ENCODE data around the gene RGL3.
"Not testable (repeated sequence)": the region's sequence is repeated elsewhere in the genome, so short reads cannot be mapped to it uniquely, and the experiment has no call there.

The RGL3 gene

GRCh38 chr19:11418549-11419506 lies at the start of gene RGL3:
Gene RGL3, minus strand, starts transcription at chr19:11419314. Its CDS starts 36 bp downstream, at chr19:11419278.
- peak; percentile 92 for DNase-seq

- not testable (repeated sequence) for DNase-seq
Observed at GRCh38 chr19:11468266-11468845, 49.2 kb upstream of the RGL3 start.

DNA sequence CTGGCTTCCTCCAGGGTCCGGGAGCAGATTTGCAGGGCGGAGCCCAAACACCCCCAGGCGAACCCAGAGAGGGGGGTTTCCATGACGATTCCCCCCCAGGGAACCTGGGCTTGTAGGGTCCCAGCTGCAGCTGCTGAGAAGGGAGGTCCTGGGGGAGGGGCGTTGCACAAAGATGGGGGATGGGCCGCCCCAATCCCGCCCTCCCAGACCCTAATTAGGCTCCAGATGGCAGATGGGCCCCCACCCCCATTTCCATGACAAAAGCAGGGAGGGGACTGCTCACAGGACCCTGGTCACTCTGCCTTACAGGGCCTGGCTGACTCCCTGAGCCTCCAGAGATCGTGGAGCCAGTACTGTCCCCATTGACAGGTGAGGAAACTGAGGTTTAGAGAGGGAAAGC lies 46.5 kb upstream of the RGL3 start:
- DNase-seq = no peak

GRCh38 chr19:11464333-11465265 lies 45.5 kb upstream of the RGL3 start:
- no peak for DNase-seq

DNA sequence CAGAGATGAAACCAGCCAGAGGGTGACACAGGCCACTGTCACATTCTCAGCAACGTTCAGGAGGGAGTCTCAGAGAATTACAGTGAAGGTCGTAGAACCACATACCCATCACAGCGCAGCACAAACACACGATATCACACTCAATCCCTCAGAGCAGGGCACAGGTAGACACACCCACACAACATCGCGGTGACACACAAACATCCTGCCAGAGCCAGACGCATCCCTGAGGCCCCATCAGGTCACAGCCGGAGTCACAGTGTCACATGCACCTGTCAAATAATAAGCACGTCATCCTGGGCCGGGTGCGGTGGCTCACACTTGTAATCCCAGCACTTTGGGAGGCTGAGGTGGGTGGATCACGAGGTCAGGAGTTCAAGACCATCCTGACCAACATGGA lies 44.3 kb upstream of the RGL3 start:
- no peak for DNase-seq

DNA sequence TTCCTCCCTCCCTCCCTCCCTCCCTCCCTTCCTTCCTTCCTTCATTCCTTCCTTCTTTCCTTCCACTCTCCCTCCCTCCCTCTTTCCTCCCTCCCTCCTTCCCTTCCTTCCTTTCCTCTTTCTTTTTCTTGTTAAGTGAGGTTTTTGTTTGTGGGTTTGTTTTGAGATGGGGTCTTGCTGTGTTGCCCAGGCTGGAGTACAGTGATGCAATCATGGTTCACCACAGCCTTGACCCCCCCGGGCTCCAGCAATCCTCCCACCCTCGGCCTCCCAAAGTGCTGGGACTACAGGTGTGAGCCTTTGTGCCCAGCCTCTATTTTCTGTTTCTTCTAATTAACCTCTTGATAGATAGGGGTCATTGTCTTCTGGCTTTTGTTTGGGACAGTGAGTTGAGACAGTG lies 42.3 kb upstream of the RGL3 start:
- DNase-seq = no peak

GRCh38 chr19:11460207-11460606 lies 41.1 kb upstream of the RGL3 start:
- no peak for DNase-seq

- DNase-seq = not testable (repeated sequence)
Observed at GRCh38 chr19:11458912-11459311, 39.8 kb upstream of the RGL3 start.

DNA sequence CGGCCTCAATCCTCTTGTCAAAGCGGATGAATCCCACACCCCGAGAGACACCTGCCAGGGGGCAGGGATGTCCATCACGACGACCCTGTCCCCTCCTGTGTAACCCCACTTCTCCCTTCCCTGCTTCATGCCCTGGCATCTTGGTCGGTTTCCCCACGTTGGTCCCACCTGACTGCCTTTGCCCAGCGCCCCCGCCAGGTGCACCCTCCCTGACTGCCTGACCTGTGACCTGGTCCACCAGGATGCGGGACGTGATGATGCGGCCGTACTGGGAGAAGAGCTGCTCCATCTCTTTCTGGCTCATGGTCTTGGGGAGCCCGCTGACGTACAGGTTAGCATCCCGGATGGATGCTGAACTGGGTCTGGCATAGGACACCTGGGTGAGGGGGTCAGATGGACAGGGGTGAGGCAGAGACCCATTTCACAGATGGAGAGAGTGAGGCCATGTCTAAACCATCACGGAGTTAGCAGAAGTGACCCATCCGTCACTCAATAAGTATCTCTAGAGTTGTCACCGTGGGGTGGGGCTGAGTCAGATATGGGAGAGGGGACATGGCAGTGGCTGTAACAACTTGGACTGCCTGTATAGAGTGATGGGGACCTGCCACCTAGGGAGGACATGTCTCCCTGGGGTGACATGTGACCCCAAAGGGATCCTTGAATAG lies 39.3 kb upstream of the RGL3 start:
- no peak for DNase-seq

DNA sequence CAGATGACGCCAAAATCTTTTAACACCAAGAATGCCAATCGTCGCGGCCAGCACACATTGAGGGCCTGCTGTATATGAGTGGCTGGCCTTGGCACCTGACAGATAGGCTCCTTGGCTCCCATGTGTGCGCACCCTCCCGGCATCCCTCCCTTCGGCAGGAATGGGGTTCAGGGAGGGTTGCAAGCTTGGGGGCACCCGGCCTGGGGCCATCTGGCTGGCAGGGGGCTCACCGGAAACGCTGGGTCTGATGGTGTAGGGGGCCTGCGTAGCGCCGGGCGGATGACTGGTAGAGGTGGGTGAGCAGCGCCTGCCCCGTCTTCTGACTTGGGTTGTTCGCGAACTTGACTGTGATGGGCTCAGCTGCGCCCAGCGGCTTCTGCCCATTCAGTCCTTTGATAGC lies 38.7 kb upstream of the RGL3 start:
- DNase-seq = no peak

DNA sequence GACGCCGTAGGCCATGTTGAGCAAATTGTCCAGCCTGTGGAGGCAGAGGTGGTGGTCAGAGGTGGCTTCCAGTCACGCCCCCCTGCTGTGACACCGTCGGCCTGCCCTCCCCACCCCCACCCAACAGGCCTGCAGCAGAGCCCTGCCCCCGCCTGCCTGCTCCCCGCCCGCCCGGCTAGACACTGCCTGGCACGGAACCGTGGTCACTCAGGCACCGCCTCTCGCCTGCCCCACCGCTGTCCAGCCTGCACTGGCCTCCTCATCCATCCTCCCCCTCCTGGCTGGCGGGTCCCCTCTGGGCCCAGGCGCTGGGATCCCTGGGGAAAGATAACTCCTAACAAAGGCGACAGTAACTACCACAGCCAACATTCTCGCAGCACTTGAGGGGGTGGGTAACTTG lies 38.0 kb upstream of the RGL3 start:
- DNase-seq = no peak

- DNase-seq = no peak
Observed at GRCh38 chr19:11456659-11457058, 37.5 kb upstream of the RGL3 start.

DNA sequence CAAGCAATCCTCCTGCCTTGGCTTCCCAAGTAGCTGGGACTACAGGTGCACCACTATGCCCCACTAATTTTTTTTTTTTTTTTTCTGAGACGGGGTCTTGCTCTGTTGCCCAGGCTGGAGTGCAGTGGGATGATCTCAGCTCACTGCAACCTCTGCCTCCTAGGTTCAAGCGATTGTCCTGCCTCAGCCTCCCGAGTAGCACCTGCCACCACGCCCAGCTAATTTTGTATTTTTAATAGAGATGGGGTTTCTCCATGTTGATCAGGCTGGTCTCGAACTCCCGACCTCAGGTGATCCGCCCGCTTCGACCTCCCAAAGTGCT lies 36.1 kb upstream of the RGL3 start:
- DNase-seq = not testable (repeated sequence)

- DNase-seq = no peak
Observed at GRCh38 chr19:11453468-11454341, 34.6 kb upstream of the RGL3 start.

DNA sequence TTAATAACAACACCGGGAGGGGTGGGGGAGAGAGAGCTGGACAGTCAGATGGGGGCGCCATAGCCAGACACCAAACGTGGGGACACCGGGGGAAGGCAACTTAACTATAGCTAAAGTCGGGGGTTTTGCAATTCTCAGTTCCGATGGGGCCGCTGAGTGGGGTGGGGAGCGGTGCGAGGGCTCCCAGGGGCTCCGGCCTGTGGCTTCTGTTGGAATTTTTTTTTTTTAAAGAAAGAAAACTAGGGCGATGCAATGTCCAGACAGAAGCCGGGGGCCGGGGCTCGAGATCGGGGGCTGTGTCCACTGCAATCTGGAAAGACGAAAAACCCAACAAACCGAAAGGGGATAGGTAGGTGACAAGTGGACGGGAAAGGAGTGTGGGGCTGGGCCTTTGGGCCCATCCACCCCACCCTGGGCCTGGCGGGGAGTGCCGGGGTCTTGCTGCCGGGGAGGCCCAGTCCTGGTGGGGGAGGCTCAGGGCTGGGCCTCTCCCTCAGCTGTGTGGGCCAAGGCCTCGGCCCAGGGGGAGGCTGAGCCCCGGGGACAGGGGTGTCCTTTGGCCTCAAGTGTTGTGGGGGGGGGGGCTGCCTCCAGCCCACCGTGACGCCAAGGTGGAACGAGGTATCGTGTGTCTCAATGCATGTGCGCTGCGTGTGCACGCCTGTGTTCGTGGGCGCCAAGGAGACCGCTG lies 33.7 kb upstream of the RGL3 start:
- DNase-seq = no peak

DNA sequence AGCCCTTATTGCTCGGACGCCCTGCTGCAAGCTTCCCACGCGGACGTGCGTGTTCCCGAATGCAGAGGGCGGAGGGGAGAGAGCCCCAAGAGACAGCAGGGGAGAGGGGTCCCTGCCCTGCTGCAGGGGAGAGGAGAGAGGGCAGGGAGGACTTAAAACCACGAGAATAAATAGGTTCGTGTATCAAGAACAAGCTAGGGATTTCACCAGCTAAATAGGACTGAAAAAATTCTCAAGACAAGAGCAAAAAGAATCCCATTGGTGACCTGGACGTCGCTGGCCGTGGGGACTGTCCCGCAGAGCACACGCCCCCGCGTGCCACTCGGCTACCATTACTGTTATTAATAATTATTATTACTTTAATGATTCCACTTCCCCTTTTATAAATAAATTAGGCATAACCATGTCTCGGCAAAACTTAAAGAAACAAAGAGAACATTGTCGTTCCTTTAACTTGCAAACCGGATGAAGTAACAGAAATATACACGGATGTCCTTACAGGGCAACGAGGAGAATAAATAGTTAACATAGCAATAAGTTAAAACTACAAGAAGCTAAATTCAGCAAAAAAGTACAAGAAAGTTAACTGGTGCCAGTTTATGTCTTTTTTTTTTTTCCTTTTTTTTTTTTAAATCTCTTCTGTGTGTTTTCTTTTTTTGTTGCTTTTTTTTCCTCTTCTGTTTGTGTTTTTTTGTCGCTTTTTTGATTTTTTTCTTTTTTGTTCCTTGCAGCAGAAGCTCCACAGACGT lies 32.9 kb upstream of the RGL3 start:
- no peak for DNase-seq

- no peak for DNase-seq
Observed at GRCh38 chr19:11451327-11451870, 32.3 kb upstream of the RGL3 start.

- DNase-seq = no peak
Observed at GRCh38 chr19:11450570-11451326, 31.6 kb upstream of the RGL3 start.

DNA sequence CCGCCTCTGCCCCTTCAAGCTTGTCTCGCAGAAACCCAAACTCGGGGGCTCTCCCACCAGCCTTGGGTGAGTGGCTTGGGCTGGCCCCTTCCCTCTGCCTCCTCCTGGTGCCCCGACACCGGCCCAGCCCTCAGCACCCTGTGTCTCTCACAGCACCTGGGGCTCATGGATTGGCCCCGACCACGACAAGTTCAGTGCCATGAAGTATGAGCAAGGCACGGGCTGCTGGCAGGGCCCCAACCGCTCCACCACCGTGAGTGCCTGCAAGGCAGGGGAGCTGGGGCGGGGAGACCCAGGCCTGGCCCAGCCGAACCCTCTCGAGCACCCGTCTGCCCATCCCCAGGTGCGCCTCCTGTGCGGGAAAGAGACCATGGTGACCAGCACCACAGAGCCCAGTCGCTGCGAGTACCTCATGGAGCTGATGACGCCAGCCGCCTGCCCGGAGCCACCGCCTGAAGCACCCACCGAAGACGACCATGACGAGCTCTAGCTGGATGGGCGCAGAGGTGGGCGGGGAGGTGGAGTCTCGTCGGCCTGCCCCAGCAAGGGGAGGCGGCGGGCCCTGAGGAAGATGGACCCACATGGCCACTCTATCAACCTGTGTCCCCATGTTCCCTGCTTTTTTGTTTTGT lies 29.9 kb upstream of the RGL3 start:
- DNase-seq = no peak
